Inflammatory macrophage treated with lipopolysaccharide for 4 hours (primary cell): ENCODE measurements around the gene KCP.

ENCODE experiments used
- DNase-seq: peaks from one replicate; pipeline ENCODE4 v3.0.0-alpha.2; 2020

KCP gene

GRCh38 chr7:128869138-128869943 is 41.2 kb downstream of the KCP start:
- DNase-seq = peak; percentile 27

- DNase-seq = no peak
Measured at GRCh38 chr7:128868624-128869137, 41.8 kb downstream of the KCP start.

- DNase-seq = no peak
Measured at GRCh38 chr7:128867842-128868623, 42.5 kb downstream of the KCP start.

GRCh38 chr7:128867241-128867640 is 43.3 kb downstream of the KCP start:
- no peak for DNase-seq

GRCh38 chr7:128865996-128866877 is 44.3 kb downstream of the KCP start:
- DNase-seq = no peak

GRCh38 chr7:128865303-128865702 is 45.2 kb downstream of the KCP start:
- DNase-seq = no peak

- peak; percentile 61 for DNase-seq
Measured at GRCh38 chr7:128863433-128863989, 47.0 kb downstream of the KCP start.

GRCh38 chr7:128862571-128863432 is 47.7 kb downstream of the KCP start, which contains the start of gene ATP6V1F:
Gene ATP6V1F (plus strand): TSS chr7:128862856. CDS start chr7:128862905, 49 bp downstream.
- DNase-seq = peak; percentile 97

GRCh38 chr7:128861957-128862570 is 48.4 kb downstream of the KCP start:
- no peak for DNase-seq

GRCh38 chr7:128860158-128861073 is 50.1 kb downstream of the KCP start:
- no peak for DNase-seq

- no peak for DNase-seq
Measured at GRCh38 chr7:128859232-128860157, 51.0 kb downstream of the KCP start.

GRCh38 chr7:128858380-128859231 is 51.9 kb downstream of the KCP start:
- DNase-seq = no peak

- DNase-seq = no peak
Measured at GRCh38 chr7:128856001-128856718, 54.3 kb downstream of the KCP start.

- DNase-seq = no peak
Measured at GRCh38 chr7:128855559-128855958, 55.0 kb downstream of the KCP start.

- no peak for DNase-seq
Measured at GRCh38 chr7:128854396-128854795, 56.1 kb downstream of the KCP start.

GRCh38 chr7:128853799-128854198 is 56.7 kb downstream of the KCP start:
- DNase-seq = no peak
